Measurements from ENCODE around the gene MAT1A.
"Not testable (repeated sequence)": the region's sequence is repeated elsewhere in the genome, so short reads cannot be mapped to it uniquely, and the experiment has no call there.

Gene MAT1A

DNA sequence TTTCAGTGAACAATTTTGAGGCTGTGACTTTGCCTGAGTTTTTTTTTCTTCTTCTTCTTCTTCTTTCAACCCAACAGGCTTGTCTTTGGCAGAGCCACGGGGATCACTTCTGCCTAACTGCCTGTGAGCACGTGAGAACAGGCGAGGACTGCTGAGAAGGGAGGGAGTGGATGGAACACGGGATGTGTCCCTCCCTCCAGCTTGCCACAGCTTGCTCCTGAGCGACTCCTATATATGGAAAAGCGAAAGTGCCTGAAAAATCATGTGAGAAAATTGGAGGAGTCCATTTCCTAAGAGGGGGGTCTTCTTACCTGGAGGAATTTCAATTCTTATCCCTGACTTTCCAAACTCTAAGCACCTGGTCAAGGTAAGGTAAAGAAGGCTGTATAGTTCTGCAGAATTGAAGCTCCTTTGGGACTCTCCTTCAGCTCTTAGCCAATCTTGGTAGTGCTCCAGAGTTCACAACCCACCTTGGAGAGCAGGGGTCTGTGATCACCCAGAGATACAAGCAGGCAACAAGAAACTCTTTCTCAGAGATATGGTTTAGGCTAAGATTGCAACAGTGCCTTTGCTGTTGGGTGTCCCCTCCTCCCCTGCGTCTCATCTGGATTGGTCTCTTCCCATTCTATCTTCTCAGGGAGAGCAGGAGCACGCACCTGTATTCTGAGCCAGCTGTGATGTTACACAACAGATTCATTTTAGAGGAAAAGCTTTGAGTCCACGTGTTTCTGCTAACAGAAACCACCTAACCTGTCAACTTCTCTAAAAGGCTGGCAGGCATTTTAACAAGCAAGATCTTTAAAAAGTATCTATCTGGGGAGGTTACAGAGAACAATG is at the start of gene MAT1A:
TSS of gene MAT1A (minus strand) at position 208 of the 837 bp plus-strand sequence. CDS start 235 bp downstream, outside the sequence.
- no peak for FAIRE-seq

DNA sequence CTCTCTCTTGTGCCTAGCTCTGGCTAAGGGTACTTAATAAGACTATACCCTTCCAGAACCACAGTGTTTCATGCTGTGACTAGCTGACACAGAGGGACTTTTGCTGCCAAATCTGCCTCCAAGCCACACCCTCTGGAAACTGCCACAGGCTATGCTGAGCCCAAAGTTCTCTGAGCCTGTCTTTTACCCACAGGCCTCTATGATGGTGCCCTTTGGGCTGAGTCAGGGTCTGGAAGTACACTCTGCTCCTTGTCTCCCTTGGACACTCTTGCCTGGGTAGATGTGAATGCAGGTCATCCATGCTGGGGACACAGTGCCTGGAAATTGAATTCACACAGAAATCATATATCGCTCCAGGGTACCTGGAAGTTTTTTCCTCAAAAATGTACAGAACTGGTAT is 44.5 kb upstream of the MAT1A start:
- no peak for FAIRE-seq

DNA sequence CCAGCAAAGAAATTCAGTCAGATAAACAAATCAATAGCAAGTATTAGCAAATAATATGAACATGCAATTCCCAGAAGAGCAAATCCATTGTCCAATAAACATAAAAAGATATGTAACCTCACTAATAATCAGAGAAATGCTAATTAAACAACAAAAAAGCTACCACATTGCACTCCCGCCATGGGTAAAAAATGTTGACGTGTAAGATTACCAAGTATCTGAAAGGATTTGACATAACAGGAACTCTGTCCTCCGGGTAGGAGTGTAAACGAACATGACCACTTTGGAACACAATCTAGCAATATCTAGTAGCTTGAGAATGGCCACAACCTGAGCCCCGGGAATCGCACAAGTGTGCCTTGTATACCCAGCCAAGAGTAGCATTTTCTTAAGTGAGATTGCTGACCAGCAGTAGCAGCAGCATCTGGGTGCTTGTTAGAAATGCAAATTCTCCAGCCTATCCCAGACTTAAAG is 35.5 kb upstream of the MAT1A start:
- FAIRE-seq = no peak

DNA sequence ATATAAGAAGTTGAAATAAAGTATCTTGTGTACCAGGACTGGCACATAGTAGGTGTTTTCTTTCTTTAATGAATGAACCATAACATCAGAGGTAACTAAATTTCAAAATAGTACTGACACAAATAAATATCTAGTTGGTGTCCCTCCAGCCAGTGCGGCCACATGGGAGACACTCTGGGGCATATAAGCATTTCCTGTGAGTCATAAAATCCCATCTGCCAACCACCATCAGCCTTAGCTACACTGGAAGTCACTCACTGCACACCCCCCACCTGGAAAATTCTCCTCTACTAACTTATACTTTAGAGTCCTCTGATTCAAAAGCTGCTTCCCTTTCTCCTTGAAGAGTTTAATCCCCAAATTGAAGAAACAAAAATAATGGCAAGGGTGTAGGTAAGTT is 34.6 kb upstream of the MAT1A start:
- no peak for FAIRE-seq

DNA sequence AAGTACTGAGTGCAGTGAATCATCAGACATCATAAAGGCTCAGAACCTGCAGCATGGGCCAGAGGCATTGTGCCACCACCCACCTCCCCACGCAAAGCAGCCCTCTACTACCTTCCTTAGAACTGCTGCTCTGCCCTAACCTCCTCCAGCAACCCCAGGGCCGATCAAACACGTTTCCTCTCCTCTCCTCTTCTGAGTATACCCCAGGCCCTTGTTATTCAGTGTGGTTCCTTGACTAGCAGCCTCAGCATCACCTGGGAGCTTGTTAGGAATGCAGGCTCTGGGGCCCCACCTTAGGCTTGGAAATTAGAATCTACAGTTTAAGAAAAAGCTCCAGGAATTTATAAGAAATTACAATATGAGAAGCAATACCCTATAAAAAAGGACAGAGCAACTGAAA is 33.9 kb upstream of the MAT1A start:
- FAIRE-seq = no peak

DNA sequence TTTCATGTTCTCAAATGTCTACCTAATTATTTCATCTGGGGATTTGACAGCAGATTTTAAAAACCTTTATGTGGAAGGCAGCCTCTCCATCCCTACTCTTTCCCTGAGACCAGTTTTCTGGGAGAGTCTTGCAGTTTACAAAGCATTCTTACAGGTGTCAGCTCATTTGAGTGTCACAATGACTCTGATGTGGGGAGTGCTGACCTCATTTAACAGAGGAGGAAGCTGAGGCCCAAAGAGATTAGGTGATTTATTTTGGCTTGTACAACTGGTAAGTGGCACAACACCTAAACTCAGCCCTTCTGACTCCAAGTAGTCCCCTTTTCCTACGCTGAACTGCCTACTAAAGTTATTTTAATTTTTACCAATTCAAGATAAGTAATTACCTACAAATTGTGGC is 33.3 kb upstream of the MAT1A start:
- FAIRE-seq = no peak

DNA sequence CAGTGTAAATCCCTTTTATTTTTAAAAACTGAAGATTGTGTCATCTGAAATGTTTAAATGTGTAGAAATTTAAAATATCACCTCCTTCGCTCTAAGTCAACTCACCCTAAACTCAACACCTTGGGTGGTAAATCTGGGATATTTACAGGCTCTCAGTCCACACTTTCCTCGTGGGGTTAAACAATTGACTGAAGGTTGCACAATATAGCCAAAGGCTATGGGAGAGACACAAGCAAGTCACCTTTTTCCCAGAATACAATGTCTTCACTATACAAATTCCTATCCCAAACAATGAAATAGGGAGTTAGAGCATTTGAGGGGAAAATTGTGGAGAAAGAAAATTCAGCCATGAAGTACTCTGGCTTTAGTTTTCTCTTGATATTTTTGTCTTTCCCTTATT is 32.7 kb upstream of the MAT1A start:
- no peak for FAIRE-seq

DNA sequence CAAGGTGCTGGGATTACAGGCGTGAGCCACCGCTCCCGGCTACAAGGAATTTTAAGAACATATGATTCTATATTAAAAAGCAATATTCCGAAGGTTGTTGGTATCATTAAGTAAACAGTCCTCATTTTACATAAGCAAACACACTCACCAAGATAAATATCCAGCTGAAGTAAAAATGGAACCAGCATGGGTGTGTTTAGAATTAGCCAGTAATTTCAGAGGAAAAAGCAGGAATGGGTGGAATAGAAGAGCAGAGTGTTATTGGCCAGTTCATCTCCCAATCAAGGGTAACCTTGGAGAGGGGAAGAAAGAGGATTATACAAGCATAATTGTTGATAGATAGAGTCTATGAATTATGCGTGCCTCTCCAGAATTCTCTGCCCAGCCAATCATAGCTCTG is 31.7 kb upstream of the MAT1A start:
- FAIRE-seq = no peak

DNA sequence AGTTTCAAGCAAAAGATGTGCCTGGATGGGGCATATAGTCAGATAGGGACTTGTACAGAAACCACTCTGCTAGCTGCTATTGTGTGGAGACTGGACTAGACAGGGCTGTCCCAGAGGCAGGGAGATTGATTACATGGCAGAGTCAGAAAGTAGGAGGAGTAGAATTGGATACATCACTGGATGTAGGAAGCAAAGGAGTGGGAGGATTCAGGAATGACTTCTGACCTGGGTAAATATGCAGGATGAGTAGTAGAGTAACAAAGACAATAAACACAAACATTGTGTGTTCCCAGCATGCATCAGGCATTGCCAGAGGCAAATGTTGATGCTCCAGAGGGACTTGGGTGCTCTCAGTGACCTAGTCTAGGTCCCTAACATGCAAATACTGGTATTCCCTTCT is 30.9 kb upstream of the MAT1A start:
- no peak for FAIRE-seq

DNA sequence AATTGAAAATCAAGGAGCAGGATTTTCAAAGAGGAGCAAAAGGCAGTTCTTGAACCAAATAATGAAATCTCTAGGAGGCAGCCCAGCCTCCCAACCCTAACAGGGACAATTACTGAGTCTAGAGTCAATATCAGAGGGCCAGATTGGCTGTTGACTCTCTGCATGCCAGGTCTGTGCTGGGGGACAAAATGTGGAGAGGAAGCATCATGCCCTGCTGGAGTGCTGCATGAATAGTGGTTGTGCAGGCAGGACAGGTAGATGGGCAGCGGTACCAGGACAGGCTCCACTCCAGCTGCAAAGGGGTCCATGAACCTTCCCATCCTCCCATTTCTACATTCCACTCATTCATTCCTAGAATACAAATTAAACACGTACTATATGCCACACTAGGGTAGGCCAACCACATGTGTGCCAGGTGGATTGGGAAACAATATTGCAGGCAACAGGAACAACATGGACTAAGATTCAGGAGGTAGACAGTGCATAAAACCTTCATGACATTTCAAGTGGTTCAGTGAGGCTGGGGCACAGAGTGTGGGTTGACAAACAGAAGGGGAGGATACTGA is 30.4 kb upstream of the MAT1A start:
- no peak for FAIRE-seq

DNA sequence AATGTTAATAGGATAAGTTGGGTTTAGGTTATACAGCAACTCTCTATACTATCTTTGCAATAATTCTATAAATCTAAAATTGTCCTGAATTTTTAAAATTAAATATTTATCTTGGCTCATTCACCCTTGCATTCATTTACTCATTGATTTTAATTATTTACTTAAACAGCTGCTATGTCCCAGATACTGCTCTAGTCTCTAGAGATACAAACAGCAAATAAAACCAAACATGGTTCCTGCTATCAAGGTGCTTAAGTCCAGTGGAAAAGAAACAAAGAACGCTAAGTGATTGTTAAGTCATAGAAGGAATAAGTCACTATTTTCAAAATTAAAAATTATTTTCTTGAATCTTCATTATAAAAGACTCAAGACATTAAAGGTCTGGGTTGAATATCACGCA is 29.9 kb upstream of the MAT1A start:
- no peak for FAIRE-seq

DNA sequence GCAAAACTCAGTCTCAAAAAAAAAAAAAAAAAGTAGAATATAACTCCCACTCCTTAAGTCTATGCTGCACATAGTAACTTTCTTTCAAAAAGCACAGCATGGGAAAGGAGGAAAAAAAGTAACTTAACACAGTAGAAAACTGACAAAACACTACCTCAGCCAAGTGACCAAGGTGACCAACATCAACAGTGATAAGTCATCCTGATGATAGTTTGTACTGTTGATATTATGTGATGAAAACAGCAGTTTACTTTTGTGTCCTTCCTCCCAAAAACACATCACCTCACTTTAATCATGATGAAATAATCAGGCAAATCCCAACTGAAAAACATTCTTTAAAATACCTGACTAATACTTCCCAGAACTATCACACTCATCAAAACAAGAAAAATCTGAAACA is 29.3 kb upstream of the MAT1A start:
- no peak for FAIRE-seq

DNA sequence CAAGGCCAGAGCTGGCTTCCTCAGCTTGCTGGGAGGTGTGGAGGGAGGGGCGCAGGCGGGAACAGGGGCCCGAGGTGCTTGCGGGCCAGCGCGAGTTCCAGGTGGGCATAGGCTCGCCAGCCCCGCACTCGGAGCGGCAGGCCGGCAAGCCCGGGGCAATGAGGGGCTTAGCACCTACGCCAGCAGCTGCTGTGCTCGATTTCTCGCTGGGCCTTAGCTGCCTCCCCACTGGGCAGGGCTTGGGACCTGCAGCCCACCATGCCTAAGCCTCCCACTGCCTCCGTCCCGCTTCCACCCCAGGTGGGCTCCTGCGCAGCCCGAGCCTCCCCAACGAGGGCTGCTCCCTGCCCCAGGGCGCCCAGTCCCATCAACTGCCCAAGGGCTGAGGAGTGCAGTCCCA is 25.9 kb upstream of the MAT1A start:
- no peak for FAIRE-seq

DNA sequence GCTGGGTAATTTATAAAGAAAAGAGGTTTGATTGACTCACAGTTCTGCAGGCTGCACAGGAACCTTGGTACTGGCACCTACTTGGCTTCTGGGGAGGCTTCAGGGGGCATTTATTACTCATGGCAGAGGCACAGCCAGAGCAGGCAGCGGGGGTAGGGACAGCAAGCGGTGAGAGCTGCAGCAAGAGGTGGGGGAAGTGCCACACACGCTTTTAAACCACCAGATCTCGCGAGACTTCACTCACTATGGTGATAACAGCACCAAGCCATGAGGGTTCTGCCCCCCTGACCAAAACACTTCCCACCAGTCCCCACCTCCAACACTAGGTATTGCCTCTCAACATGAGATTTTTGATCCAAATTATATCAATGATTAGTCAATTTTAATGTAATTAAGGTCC is 24.1 kb upstream of the MAT1A start:
- FAIRE-seq = no peak

DNA sequence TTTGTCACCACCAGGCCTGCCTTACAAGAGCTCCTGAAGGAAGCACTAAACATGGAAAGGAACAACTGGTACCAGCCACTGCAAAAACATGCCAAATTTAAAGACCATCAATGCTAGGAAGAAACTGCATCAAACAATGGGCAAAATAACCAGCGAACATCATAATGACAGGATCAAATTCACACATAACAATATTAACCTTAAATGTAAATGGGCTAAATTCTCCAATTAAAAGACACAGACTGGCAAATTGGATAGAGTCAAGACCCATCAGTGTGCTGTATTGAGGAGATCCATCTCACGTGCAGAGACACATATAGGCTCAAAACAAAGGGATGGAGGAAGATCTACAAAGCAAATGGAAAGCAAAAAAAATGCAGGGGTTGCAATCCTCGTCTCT is 16.5 kb upstream of the MAT1A start:
- FAIRE-seq = not testable (repeated sequence)

DNA sequence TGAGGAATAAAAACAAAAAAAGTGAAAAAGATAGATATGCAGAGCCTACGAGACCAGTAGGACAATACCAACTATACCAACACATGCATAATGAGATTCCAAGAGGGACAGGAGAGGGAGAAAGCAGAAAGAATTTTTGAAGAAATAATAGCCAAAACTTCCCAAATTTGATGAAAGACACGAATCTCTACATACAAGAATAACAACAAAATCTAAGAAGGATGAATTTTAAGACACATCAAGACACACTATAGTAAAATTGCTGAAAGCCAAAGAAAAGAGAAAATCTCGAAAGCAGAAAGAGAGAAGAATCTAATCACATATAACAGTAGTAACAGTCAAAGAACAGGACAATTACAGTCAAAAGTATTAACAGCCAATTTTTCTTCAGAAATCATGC is 7.5 kb upstream of the MAT1A start:
- no peak for FAIRE-seq

DNA sequence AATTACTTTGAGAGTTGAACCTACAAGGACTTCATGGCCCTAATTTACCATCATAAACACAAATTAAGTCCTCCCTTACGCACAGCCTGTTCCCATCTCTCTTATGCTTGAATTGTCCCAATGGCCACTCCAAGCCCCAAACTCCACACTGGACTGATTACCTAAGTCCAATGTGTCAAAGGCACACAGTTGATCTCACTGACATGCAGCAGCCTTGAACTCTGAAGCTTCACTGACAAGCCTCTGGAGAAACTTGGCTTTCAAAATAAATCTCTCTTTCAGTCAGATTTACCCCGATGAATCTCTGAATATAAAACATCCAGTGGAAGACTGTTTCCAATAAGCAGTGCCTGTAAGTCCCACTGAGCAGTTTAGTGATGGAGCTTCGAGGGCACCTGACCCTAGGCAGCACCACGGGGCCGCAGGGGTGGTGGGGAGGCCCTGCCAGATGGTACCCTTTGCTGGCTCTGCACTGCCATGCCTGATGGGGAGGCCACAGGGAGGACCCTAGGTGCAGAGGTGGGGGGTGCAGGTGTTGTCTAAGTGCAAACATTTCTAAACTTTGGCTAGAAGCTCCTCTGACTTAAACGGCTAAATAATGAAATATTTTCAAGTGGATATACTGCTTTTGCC is 3.3 kb upstream of the MAT1A start:
- FAIRE-seq = no peak

DNA sequence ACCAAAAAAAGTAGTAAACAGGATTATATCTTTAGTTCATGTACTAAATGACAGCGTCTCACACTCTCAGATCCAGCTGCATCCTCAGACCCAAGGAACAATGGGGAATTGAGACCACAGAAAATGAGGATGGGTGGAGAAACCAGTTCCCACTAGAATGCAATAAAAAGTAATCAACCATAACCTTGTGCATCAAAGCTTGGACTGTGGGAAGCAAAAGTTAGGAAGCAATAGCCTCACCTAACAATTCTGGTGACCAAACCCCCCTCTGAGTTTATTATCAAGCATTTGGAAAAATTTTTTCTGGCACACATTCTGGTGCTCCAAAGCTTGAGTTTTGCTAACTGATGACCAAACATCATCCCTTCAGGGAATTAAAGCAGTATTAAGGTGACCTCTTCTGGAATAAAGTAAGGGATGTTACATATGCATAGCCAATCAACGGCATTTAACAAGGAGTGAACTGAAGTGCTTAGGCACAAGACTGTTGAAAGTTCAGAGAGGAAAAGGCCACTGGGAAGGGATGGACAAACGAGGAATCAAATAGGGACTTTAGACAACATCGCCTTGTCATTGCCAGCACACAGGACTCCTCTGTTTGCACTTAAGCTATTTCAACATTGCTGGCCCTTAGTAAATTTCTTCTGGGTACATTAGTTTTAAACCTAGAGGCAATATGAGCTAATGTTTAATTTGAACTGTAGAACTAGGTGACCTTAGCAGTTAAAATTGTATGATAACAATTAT is 1.2 kb upstream of the MAT1A start:
- FAIRE-seq = no peak

DNA sequence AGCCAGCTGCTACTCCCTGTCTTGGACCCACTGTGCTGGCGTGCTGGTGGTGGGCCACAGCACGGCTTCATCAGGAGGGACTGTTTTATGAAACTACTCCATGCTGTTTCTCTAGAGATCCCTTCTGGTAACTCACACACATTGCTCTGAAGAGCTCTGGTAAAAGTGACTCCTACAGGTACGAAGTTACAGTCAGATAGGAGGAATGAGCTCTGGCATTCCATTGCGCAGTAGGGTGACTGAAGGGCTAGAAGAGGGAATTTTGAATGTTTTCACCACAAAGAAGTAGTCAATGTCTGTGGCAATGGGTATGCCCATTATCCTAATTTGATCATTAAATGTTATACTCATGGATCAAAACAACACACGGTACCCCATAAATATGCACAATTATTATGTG is 609 bp downstream of the MAT1A start:
- FAIRE-seq = no peak

DNA sequence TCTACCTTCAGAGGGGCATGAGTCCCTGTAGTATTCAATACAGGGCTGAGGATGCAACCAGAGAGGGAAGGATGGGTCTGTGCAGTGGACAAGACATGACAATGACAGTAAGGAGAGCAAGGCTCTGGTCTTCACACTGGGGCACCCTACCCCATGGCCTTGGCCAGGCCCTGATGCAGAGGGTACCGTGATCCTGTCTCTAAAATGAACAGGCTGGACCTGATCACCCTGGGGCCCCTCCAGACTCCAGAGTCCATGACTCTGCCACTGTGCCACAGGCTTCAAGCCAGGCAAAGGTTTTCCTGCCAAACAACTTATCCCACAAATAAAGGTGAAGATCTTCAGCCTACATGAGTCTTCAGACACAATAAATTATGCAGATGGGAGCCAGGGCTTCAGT is 4.9 kb downstream of the MAT1A start:
- FAIRE-seq = no peak

DNA sequence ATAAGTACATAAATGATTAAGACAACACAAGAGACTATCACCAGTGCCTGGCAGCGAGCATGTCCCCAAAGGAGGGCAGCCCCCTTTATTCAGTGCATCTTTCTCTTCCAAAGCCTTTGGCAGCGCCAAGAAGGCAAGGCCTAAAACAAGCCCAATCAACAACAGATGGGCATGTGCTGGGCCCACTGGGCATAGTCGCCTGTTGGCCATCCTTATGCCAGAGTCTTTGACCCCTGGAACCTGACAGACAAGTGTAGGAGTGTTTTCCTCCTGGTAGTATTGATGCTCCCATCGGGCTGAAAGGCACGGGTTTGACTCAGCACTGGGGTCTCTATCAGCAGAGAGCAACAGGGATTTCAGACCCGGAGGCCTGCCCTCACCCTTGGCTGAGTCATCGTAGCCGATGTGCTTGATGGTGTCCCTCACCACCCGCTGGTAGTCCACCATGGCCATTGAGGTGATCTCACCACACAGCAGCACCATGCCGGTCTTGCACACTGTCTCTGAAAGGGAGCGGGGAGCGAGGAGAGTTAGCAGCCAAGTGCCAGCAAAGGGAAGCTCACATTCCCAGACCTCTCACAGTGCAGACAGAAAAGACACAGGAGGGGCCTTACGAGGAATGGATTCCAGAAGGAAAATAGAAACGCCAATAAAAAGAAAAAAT is 5.8 kb downstream of the MAT1A start:
- no peak for FAIRE-seq

DNA sequence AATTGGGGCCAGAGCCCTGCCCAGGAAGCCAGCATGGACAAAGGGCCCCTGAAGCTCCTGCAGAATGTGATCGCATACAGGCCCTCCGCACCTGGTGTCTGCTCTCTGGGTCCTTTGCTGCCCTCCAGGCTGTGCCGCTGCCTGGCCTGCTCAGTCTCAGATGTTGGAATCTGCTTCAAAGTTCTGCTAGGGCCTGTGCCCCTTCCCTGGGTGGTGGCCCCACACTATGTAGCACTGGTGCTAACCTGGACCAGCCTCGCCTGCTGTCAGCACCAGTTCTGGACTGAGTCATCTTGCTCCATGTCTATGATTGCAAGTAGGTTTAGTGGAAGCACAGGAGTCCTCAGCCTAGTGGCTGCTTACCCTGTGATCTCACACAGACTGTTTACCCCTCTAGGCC is 6.3 kb downstream of the MAT1A start:
- FAIRE-seq = no peak
